ENCODE data around the gene ZFYVE9. TPM values are rescaled to one million over a fixed set of nuclear protein-coding genes. Genes with fewer than 3 reads are reported as not detected.

ZFYVE9 gene
- total RNA-seq, 8 experiments from 2014 or later: 13.8 to 45.4 (median 33.5) TPM

- 38 to 100% (median 100%) methylated on average over 1 to 6 of the region's 7 CpGs; no CpG with 5 or more reads in 3 of the 10 experiments for WGBS, 10 experiments
- no peak overlapping the region for H3K4me3 ChIP-seq
- ATAC-seq (replicated peaks in 6 of 8): no peak
- no peak overlapping the region for H3K27ac ChIP-seq
- in situ Hi-C loops (cut with MboI; ENCODE audit: low pct_unique_long_range_greater_than_20kb in 2 of 9, low sequenced_read_pairs in 9 of 9, unreplicated experiment in 9 of 9): no loop called here
- H3K4me1 ChIP-seq (replicated peaks in 1 of 2): peaks cover 9 to 10% of the 10 kb centered on the region in 2 donors
Measured at GRCh38 chr1:52352690-52353089, 210.8 kb downstream of the ZFYVE9 start.

GRCh38 chr1:52355436-52355835, 213.5 kb downstream of the ZFYVE9 start:
- H3K27ac ChIP-seq: no peak overlapping the region
- no peak overlapping the region for H3K4me3 ChIP-seq
- peaks cover 9% of the 10 kb centered on the region in 2 donors for H3K4me1 ChIP-seq (replicated peaks in 1 of 2)
- in situ Hi-C loops (cut with MboI; ENCODE audit: low pct_unique_long_range_greater_than_20kb in 2 of 9, low sequenced_read_pairs in 9 of 9, unreplicated experiment in 9 of 9): no loop called here
- WGBS, 10 experiments: 93 to 100% (median 99%) methylated on average over 1 to 5 of the region's 8 CpGs; no CpG with 5 or more reads in 4 of the 10 experiments
- ATAC-seq (replicated peaks in 6 of 8): no peak

GRCh38 chr1:52355847-52356505, 214.1 kb downstream of the ZFYVE9 start:
- Histone ChIP-seq H3K4me3 (no peak overlapping the region), H3K4me1 (replicated peaks in 1 of 2) (peaks cover 5% of the 10 kb centered on the region in 2 donors), H3K27ac (no peak overlapping the region)
- in situ Hi-C loops (cut with MboI; ENCODE audit: low pct_unique_long_range_greater_than_20kb in 2 of 9, low sequenced_read_pairs in 9 of 9, unreplicated experiment in 9 of 9): no loop called here
- ATAC-seq (replicated peaks in 6 of 8): no peak
- WGBS, 10 experiments: 0 to 100% (median 88%) methylated on average over 1 to 4 of the region's 11 CpGs; no CpG with 5 or more reads in 5 of the 10 experiments

- 80 to 100% (median 93%) methylated on average over 1 to 7 of the region's 8 CpGs; no CpG with 5 or more reads in 2 of the 10 experiments for WGBS, 10 experiments
- no peak for ATAC-seq (replicated peaks in 6 of 8)
- Histone ChIP-seq H3K4me1 (replicated peaks in 1 of 2) (no peaks in the 10 kb centered on the region), H3K27ac (no peak overlapping the region), H3K4me3 (no peak overlapping the region)
- in situ Hi-C loops (cut with MboI; ENCODE audit: low pct_unique_long_range_greater_than_20kb in 2 of 9, low sequenced_read_pairs in 9 of 9, unreplicated experiment in 9 of 9): no loop called here
Measured at GRCh38 chr1:52356818-52357355, 215.0 kb downstream of the ZFYVE9 start.

- in situ Hi-C loops (cut with MboI; ENCODE audit: low pct_unique_long_range_greater_than_20kb in 2 of 9, low sequenced_read_pairs in 9 of 9, unreplicated experiment in 9 of 9): no loop called here
- Histone ChIP-seq H3K4me1 (replicated peaks in 1 of 2) (no peaks in the 10 kb centered on the region), H3K4me3 (no peak overlapping the region), H3K27ac (no peak overlapping the region)
- ATAC-seq (replicated peaks in 6 of 8): peak in 1 of 8 experiments; percentile 7
- WGBS, 10 experiments: 95 to 100% (median 99%) methylated on average over 3 to 6 of the region's 9 CpGs; no CpG with 5 or more reads in 6 of the 10 experiments
Measured at GRCh38 chr1:52357397-52357796, 215.5 kb downstream of the ZFYVE9 start.

GRCh38 chr1:52358851-52359497, 217.1 kb downstream of the ZFYVE9 start:
- peak in 2 of 8 experiments; percentile 4 to 5 for ATAC-seq (replicated peaks in 6 of 8)
- WGBS, 10 experiments: 92 to 100% (median 98%) methylated on average over 1 to 11 of the region's 18 CpGs; no CpG with 5 or more reads in 5 of the 10 experiments
- in situ Hi-C loops (cut with MboI; ENCODE audit: low pct_unique_long_range_greater_than_20kb in 2 of 9, low sequenced_read_pairs in 9 of 9, unreplicated experiment in 9 of 9): no loop called here
- Histone ChIP-seq H3K4me3 (no peak overlapping the region), H3K27ac (no peak overlapping the region), H3K4me1 (replicated peaks in 1 of 2) (no peaks in the 10 kb centered on the region)

GRCh38 chr1:52359676-52360594, 218.0 kb downstream of the ZFYVE9 start:
- ATAC-seq (replicated peaks in 6 of 8): no peak
- no peak overlapping the region for H3K4me3 ChIP-seq
- in situ Hi-C loops (cut with MboI; ENCODE audit: low pct_unique_long_range_greater_than_20kb in 2 of 9, low sequenced_read_pairs in 9 of 9, unreplicated experiment in 9 of 9): no loop called here
- 88 to 100% (median 94%) methylated on average over 1 to 11 of the region's 24 CpGs; no CpG with 5 or more reads in 4 of the 10 experiments for WGBS, 10 experiments
- peaks cover 6% of the 10 kb centered on the region in 2 donors for H3K4me1 ChIP-seq (replicated peaks in 1 of 2)
- H3K27ac ChIP-seq: no peak overlapping the region

- in situ Hi-C loops (cut with MboI; ENCODE audit: low pct_unique_long_range_greater_than_20kb in 2 of 9, low sequenced_read_pairs in 9 of 9, unreplicated experiment in 9 of 9): no loop called here
- Histone ChIP-seq H3K27ac (no peak overlapping the region), H3K4me1 (replicated peaks in 1 of 2) (peaks cover 6 to 9% of the 10 kb centered on the region in 2 donors), H3K4me3 (no peak overlapping the region)
- no peak for ATAC-seq (replicated peaks in 6 of 8)
- WGBS, 10 experiments: 89 to 100% (median 96%) methylated on average over 3 to 5 of the region's 7 CpGs; no CpG with 5 or more reads in 5 of the 10 experiments
Measured at GRCh38 chr1:52360595-52360968, 218.7 kb downstream of the ZFYVE9 start.

GRCh38 chr1:52364235-52364839, 222.4 kb downstream of the ZFYVE9 start:
- WGBS, 10 experiments: 40 to 90% (median 84%) methylated on average over 1 to 5 of the region's 5 CpGs; no CpG with 5 or more reads in 4 of the 10 experiments
- ATAC-seq (replicated peaks in 6 of 8): no peak
- in situ Hi-C loops (cut with MboI; ENCODE audit: low pct_unique_long_range_greater_than_20kb in 2 of 9, low sequenced_read_pairs in 9 of 9, unreplicated experiment in 9 of 9): no loop called here
- peak overlapping the region in 3 of 5 donors; percentile 75 to 98 (median 93) for H3K4me3 ChIP-seq
- peaks cover 13 to 16% of the 10 kb centered on the region in 2 donors for H3K4me1 ChIP-seq (replicated peaks in 1 of 2)
- peak overlapping the region; percentile 6 to 84 for H3K27ac ChIP-seq

GRCh38 chr1:52365071-52365745, 223.3 kb downstream of the ZFYVE9 start:
- Histone ChIP-seq H3K4me3 (peak overlapping the region; percentile 75 to 98 (median 90)), H3K27ac (peak overlapping the region; percentile 84 to 89), H3K4me1 (replicated peaks in 1 of 2) (peaks cover 13 to 16% of the 10 kb centered on the region in 2 donors)
- in situ Hi-C loops (cut with MboI; ENCODE audit: low pct_unique_long_range_greater_than_20kb in 2 of 9, low sequenced_read_pairs in 9 of 9, unreplicated experiment in 9 of 9): no loop called here
- WGBS, 10 experiments: 0 to 83% (median 4%) methylated on average over 2 to 20 of the region's 22 CpGs; no CpG with 5 or more reads in 3 of the 10 experiments
- peak; percentile 6 to 35 (median 17) for ATAC-seq (replicated peaks in 6 of 8)

GRCh38 chr1:52365746-52366516, 224.0 kb downstream of the ZFYVE9 start, which contains the start of gene CC2D1B:
TSS of gene CC2D1B (minus strand) at chr1:52366205. CDS start at chr1:52364620, 1,585 bp downstream.
- in situ Hi-C loops (cut with MboI; ENCODE audit: low pct_unique_long_range_greater_than_20kb in 2 of 9, low sequenced_read_pairs in 9 of 9, unreplicated experiment in 9 of 9): no loop called here
- peak; percentile 85 to 95 (median 92) for ATAC-seq (replicated peaks in 6 of 8)
- peaks cover 13 to 16% of the 10 kb centered on the region in 2 donors for H3K4me1 ChIP-seq (replicated peaks in 1 of 2)
- H3K27ac ChIP-seq: peak within 1 kb of the TSS; percentile 84 to 89
- peak within 1 kb of the TSS; percentile 75 to 98 (median 90) for H3K4me3 ChIP-seq
- WGBS, 10 experiments: 0 to 3% (median 1%) methylated on average over 4 to 12 of the region's 92 CpGs; no CpG with 5 or more reads in 6 of the 10 experiments

Data from motor neuron (in vitro differentiated cells).